ENCODE data around the gene KIAA1210. TPM values are rescaled to one million over a fixed set of nuclear protein-coding genes. Genes with fewer than 3 reads are reported as not detected.

Gene KIAA1210
- total and polyA plus RNA-seq, 2 of the 4 experiments (the other 2 are of a cell fraction) = not detected

DNA sequence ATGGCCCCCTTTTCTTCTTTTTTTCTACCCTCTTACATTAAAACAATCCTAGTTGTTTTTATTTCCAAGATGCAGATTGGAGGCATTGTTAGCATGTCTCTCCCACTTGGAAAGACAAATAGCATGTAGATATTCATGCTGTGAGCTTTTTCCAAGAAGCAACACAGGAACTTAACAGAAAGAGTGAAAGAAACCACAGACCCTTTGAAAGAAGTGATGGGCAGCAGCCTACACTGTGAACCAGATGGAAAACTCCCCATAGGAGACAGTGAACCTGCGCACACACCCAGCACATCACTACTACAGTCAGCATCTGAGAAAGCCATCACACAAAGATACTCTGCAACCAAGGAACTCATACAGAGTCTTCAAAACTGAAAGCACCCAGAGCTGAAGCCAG, 37.0 kb downstream of the KIAA1210 start:
- Histone ChIP-seq H3K27ac (ENCODE audit: insufficient read depth, low read length) (no peak overlapping the region), H2BK120ac (ENCODE audit: low read depth, low read length) (no peak overlapping the region), H3K14ac (replicated peaks; ENCODE audit: low read depth, low read length) (no peak overlapping the region), H3K9ac (ENCODE audit: low read depth, low read length) (no peak overlapping the region), H3K4me2 (ENCODE audit: low read depth, low read length) (no peak overlapping the region), H3K9me3 (ENCODE audit: control insufficient read depth, insufficient read depth, low read length) (no peaks in the 10 kb centered on the region), H3K9me1 (ENCODE audit: insufficient read depth, low read length) (no peaks in the 10 kb centered on the region), H2BK5ac (ENCODE audit: low read depth, low read length, poor library complexity, severe bottlenecking) (no peak overlapping the region), H3K4me1 (ENCODE audit: control insufficient read depth, insufficient read depth, low read length) (no peaks in the 10 kb centered on the region), H3K56ac (ENCODE audit: extremely low read depth, insufficient read depth, low read length) (no peak overlapping the region), H4K5ac (ENCODE audit: low read depth, low read length) (no peak overlapping the region), H2BK20ac (ENCODE audit: low read depth, low read length) (no peak overlapping the region), H3K23ac (ENCODE audit: low read depth, low read length) (no peak overlapping the region), H3K4ac (ENCODE audit: low read depth, low read length) (no peak overlapping the region), H3K4me3 (ENCODE audit: insufficient read depth, low read depth, low read length) (no peak overlapping the region), H3K79me1 (ENCODE audit: low read depth in 1 of 2, low read length in 2 of 2) (no peaks in the 10 kb centered on the region), H2AK5ac (ENCODE audit: low read depth, low read length) (no peak overlapping the region), H2AK9ac (replicated peaks; ENCODE audit: low read depth, low read length, poor library complexity) (no peak overlapping the region), H4K20me1 (ENCODE audit: insufficient read depth, low read length) (no peaks in the 10 kb centered on the region), H2BK15ac (ENCODE audit: low read depth, low read length) (no peak overlapping the region), H3K36me3 (ENCODE audit: control insufficient read depth, insufficient read depth, low read length) (no peaks in the 10 kb centered on the region), H3K27me3 (ENCODE audit: control insufficient read depth, insufficient read depth, low read length) (peaks cover 10% of the 10 kb centered on the region), H2AFZ (replicated peaks; ENCODE audit: low read length, poor library complexity) (no peak overlapping the region), H4K8ac (ENCODE audit: low read depth in 2 of 2, low read length in 2 of 2) (no peak overlapping the region), H3K18ac (ENCODE audit: low read depth, low read length) (no peak overlapping the region), H4K91ac (ENCODE audit: insufficient read depth, low read depth, low read length) (no peak overlapping the region)
- ChIA-PET POLR2A (ENCODE audit: unreplicated experiment) (interaction anchor here (0.7 kb wide), 1 partner anchor 211 kb away, joined by 4 read pairs; no protein-coding TSS in a partner anchor), CTCF (no interaction called here)
- dilution Hi-C loops (cut with HindIII; ENCODE audit: low sequenced_read_pairs, unreplicated experiment) = no loop called here
- TF ChIP-seq SMC3 (IDR thresholded peaks at IDR 0.05; ENCODE audit: low read depth, low read length) = no peak
- TF ChIP-seq FOS (IDR thresholded peaks at IDR 0.05; ENCODE audit: low read depth, low read length) = no peak
- TF ChIP-seq POLR2A (IDR thresholded peaks at IDR 0.05; ENCODE audit: low read depth, low read length) = no peak
- TF ChIP-seq MAFK (IDR thresholded peaks at IDR 0.05; ENCODE audit: low read depth, low read length) = no peak
- TF ChIP-seq MAZ (IDR thresholded peaks at IDR 0.05; ENCODE audit: borderline replicate concordance, low read depth, low read length) = no peak
- TF ChIP-seq, protein P1, sequence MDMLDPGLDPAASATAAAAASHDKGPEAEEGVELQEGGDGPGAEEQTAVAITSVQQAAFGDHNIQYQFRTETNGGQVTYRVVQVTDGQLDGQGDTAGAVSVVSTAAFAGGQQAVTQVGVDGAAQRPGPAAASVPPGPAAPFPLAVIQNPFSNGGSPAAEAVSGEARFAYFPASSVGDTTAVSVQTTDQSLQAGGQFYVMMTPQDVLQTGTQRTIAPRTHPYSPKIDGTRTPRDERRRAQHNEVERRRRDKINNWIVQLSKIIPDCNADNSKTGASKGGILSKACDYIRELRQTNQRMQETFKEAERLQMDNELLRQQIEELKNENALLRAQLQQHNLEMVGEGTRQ (IDR thresholded peaks at IDR 0.05; ENCODE audit: low read depth, low read length) = no peak
- TF ChIP-seq, protein P2, sequence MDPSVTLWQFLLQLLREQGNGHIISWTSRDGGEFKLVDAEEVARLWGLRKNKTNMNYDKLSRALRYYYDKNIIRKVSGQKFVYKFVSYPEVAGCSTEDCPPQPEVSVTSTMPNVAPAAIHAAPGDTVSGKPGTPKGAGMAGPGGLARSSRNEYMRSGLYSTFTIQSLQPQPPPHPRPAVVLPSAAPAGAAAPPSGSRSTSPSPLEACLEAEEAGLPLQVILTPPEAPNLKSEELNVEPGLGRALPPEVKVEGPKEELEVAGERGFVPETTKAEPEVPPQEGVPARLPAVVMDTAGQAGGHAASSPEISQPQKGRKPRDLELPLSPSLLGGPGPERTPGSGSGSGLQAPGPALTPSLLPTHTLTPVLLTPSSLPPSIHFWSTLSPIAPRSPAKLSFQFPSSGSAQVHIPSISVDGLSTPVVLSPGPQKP (IDR thresholded peaks at IDR 0.05; ENCODE audit: borderline replicate concordance, low read depth, low read length) = no peak
- TF ChIP-seq RFX5 (IDR thresholded peaks at IDR 0.05; ENCODE audit: low read depth, low read length) = no peak
- TF ChIP-seq MXI1 (IDR thresholded peaks at IDR 0.05; ENCODE audit: borderline replicate concordance, low read depth, low read length) = no peak
- no peak for TF ChIP-seq NFE2L2 (IDR thresholded peaks at IDR 0.05; ENCODE audit: low read depth, low read length)
- TF ChIP-seq RAD21 (IDR thresholded peaks at IDR 0.05; ENCODE audit: low read length) = no peak
- TF ChIP-seq CEBPB (IDR thresholded peaks at IDR 0.05; ENCODE audit: low read depth, low read length) = no peak
- no peak for TF ChIP-seq RCOR1 (IDR thresholded peaks at IDR 0.05; ENCODE audit: insufficient replicate concordance, low read length)
- TF ChIP-seq, protein P3, sequence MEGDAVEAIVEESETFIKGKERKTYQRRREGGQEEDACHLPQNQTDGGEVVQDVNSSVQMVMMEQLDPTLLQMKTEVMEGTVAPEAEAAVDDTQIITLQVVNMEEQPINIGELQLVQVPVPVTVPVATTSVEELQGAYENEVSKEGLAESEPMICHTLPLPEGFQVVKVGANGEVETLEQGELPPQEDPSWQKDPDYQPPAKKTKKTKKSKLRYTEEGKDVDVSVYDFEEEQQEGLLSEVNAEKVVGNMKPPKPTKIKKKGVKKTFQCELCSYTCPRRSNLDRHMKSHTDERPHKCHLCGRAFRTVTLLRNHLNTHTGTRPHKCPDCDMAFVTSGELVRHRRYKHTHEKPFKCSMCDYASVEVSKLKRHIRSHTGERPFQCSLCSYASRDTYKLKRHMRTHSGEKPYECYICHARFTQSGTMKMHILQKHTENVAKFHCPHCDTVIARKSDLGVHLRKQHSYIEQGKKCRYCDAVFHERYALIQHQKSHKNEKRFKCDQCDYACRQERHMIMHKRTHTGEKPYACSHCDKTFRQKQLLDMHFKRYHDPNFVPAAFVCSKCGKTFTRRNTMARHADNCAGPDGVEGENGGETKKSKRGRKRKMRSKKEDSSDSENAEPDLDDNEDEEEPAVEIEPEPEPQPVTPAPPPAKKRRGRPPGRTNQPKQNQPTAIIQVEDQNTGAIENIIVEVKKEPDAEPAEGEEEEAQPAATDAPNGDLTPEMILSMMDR (conservative IDR thresholded peaks at IDR 0.05; ENCODE audit: low read depth, low read length) = no peak
- no CpG with 5 or more reads among the region's 1 CpG for WGBS, 2 experiments (ENCODE audit: extremely low coverage in 2 of 2, insufficient read length in 1 of 2)
- intact Hi-C loops (cut with micrococcal nuclease) = no loop called here
- ATAC-seq (ENCODE audit: low read depth) (no peak), DNase-seq (no peak)
- BruUV-seq (replicated peaks) = no TSS peak
- in situ Hi-C loops (cut with MboI; ENCODE audit: low sequenced_read_pairs) = no loop called here

Data from IMR-90 (cell line).